NT2/D1 (cell line): Measurements from ENCODE around the gene SARNP.

Experiments
- DNase-seq: peaks from one replicate; pipeline ENCODE4 v3.0.0-alpha.2; 2011; ENCODE audit warnings: low read depth, low spot score
- H3K27me3 ChIP-seq: 2 replicates; pipeline ENCODE4 v1.6.0; 2011; ENCODE audit warnings: mild to moderate bottlenecking; ENCODE audit not compliant: insufficient read length, insufficient read depth
- H3K36me3 ChIP-seq: 2 replicates; pipeline ENCODE4 v1.6.1; 2011; ENCODE audit warnings: mild to moderate bottlenecking, low read length, mixed read lengths; ENCODE audit not compliant: insufficient read depth, insufficient read length
- H3K4me1 ChIP-seq: 2 replicates; pipeline ENCODE4 v1.5.1; 2011; ENCODE audit not compliant: insufficient read depth, insufficient read length
- H3K4me3 ChIP-seq: 2 replicates; pipeline ENCODE4 v1.5.1; 2011; ENCODE audit warnings: low read depth; ENCODE audit not compliant: insufficient read length
- H3K9ac ChIP-seq: 2 replicates; pipeline ENCODE4 v1.6.0; 2011; ENCODE audit warnings: low read depth; ENCODE audit not compliant: insufficient read length
- H3K9me3 ChIP-seq: 2 replicates; pipeline ENCODE4 v1.5.1; 2011; ENCODE audit warnings: mild to moderate bottlenecking, low read length; ENCODE audit not compliant: insufficient read depth
- SUZ12 ChIP-seq: IDR thresholded peaks from 2 replicates; pipeline ENCODE4 v1.6.1; 2011; ENCODE audit not compliant: insufficient read length, insufficient read depth; ENCODE audit errors: extremely low read depth
- YY1 ChIP-seq: IDR thresholded peaks from 2 replicates; pipeline ENCODE4 v1.6.1; 2011; ENCODE audit not compliant: insufficient read length, insufficient read depth
- ZNF274 ChIP-seq: IDR thresholded peaks from 2 replicates; pipeline ENCODE4 v1.6.1; 2011; ENCODE audit warnings: mild to moderate bottlenecking, low read depth, low read length

The SARNP gene

GRCh38 chr12:55833056-55833455, 15.5 kb upstream of the SARNP start:
- H3K9ac ChIP-seq: no peak overlapping the region
- no peaks in the 10 kb centered on the region for H3K9me3 ChIP-seq
- H3K4me1 ChIP-seq: peaks cover 12% of the 10 kb centered on the region
- no peaks in the 10 kb centered on the region for H3K27me3 ChIP-seq
- TF ChIP-seq YY1 (no peak), SUZ12 (no peak)
- H3K36me3 ChIP-seq: peaks cover 46% of the 10 kb centered on the region
- no peak overlapping the region for H3K4me3 ChIP-seq
- DNase-seq: no peak

GRCh38 chr12:55831447-55831815, 13.9 kb upstream of the SARNP start:
- no peak for DNase-seq
- Histone ChIP-seq H3K36me3 (peaks cover 40% of the 10 kb centered on the region), H3K27me3 (no peaks in the 10 kb centered on the region), H3K4me1 (peaks cover 12% of the 10 kb centered on the region), H3K9me3 (no peaks in the 10 kb centered on the region), H3K4me3 (peak overlapping the region; percentile 91), H3K9ac (peak overlapping the region; percentile 94)
- TF ChIP-seq ZNF274: no peak
- TF ChIP-seq YY1: no peak
- TF ChIP-seq SUZ12: no peak

GRCh38 chr12:55830601-55831446, 13.3 kb upstream of the SARNP start:
- DNase-seq: peak; percentile 39
- H3K4me1 ChIP-seq: peaks cover 12% of the 10 kb centered on the region
- peak overlapping the region; percentile 94 for H3K9ac ChIP-seq
- H3K36me3 ChIP-seq: peaks cover 37% of the 10 kb centered on the region
- TF ChIP-seq YY1: no peak
- TF ChIP-seq SUZ12: no peak
- no peak for TF ChIP-seq ZNF274
- no peaks in the 10 kb centered on the region for H3K27me3 ChIP-seq
- H3K4me3 ChIP-seq: peak overlapping the region; percentile 91
- H3K9me3 ChIP-seq: no peaks in the 10 kb centered on the region

- Histone ChIP-seq H3K9me3 (no peaks in the 10 kb centered on the region), H3K36me3 (peaks cover 31% of the 10 kb centered on the region), H3K4me1 (peaks cover 12% of the 10 kb centered on the region), H3K9ac (peak overlapping the region; percentile 94), H3K27me3 (no peaks in the 10 kb centered on the region), H3K4me3 (peak overlapping the region; percentile 91)
- DNase-seq: no peak
- no peak for TF ChIP-seq YY1
- TF ChIP-seq ZNF274: no peak
- TF ChIP-seq SUZ12: no peak
Observed at GRCh38 chr12:55829967-55830600, 12.6 kb upstream of the SARNP start.

GRCh38 chr12:55828357-55828756, 10.8 kb upstream of the SARNP start:
- H3K9ac ChIP-seq: peak overlapping the region; percentile 26
- H3K36me3 ChIP-seq: peaks cover 29% of the 10 kb centered on the region
- DNase-seq: no peak
- no peaks in the 10 kb centered on the region for H3K27me3 ChIP-seq
- TF ChIP-seq ZNF274 (no peak), SUZ12 (no peak), YY1 (no peak)
- H3K9me3 ChIP-seq: no peaks in the 10 kb centered on the region
- H3K4me1 ChIP-seq: peaks cover 11% of the 10 kb centered on the region
- peak overlapping the region; percentile 91 for H3K4me3 ChIP-seq

- no peaks in the 10 kb centered on the region for H3K9me3 ChIP-seq
- H3K4me3 ChIP-seq: no peak overlapping the region
- peak overlapping the region; percentile 5 for H3K9ac ChIP-seq
- peaks cover 7% of the 10 kb centered on the region for H3K4me1 ChIP-seq
- peaks cover 29% of the 10 kb centered on the region for H3K36me3 ChIP-seq
- H3K27me3 ChIP-seq: no peaks in the 10 kb centered on the region
- no peak for DNase-seq
- TF ChIP-seq ZNF274: no peak
- TF ChIP-seq YY1: no peak
- no peak for TF ChIP-seq SUZ12
Observed at GRCh38 chr12:55827806-55828205, 10.3 kb upstream of the SARNP start.

- H3K4me1 ChIP-seq: no peaks in the 10 kb centered on the region
- no peaks in the 10 kb centered on the region for H3K27me3 ChIP-seq
- no peak overlapping the region for H3K4me3 ChIP-seq
- no peak overlapping the region for H3K9ac ChIP-seq
- peaks cover 60% of the 10 kb centered on the region for H3K36me3 ChIP-seq
- no peaks in the 10 kb centered on the region for H3K9me3 ChIP-seq
- no peak for TF ChIP-seq YY1
- no peak for TF ChIP-seq SUZ12
- TF ChIP-seq ZNF274: no peak
- no peak for DNase-seq
Observed at GRCh38 chr12:55824726-55825125, 7.2 kb upstream of the SARNP start.
